ENCODE measurements around the gene ABAT.

Gene ABAT

GRCh38 chr16:8808009-8808408 is 133.6 kb downstream of the ABAT start:
- no peak for DNase-seq (ENCODE audit: low read depth in 1 of 2, low spot score in 1 of 2)

DNA sequence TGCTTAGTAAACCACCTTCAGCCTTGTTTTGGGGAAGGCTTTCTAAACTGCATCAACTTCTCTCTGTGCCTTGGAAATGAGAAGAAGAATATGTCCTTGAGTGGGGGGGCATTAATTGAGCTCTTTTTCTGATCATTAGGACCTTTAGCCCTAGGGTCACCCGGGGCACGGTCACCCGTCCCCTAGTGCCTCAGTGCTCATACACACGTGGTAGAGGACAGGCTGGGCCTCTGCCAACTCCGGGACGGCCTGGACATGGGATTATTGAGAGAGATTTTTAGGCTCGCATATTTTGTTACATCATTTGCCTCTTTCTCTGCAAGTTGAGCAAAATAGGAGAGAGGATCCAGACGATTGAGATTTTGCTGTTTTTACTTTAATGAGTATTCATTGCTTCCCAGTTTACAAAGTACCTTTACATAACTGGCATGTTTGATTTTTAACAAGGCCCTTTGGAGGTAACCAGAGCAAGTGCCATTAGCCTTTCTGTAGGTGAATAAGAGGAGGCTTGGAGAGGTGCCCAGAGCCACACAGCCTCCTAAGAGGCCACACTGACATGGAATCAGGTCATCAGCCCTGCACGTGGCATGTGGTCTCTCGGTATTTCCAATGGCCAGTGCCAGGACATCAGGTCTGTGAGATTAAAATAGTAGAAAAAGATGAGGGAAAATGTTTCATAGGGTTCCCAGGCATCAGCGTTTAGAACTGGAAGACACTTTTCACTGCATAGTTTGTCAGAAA is 134.4 kb downstream of the ABAT start:
- DNase-seq (ENCODE audit: low read depth in 1 of 2, low spot score in 1 of 2), result no peak

DNA sequence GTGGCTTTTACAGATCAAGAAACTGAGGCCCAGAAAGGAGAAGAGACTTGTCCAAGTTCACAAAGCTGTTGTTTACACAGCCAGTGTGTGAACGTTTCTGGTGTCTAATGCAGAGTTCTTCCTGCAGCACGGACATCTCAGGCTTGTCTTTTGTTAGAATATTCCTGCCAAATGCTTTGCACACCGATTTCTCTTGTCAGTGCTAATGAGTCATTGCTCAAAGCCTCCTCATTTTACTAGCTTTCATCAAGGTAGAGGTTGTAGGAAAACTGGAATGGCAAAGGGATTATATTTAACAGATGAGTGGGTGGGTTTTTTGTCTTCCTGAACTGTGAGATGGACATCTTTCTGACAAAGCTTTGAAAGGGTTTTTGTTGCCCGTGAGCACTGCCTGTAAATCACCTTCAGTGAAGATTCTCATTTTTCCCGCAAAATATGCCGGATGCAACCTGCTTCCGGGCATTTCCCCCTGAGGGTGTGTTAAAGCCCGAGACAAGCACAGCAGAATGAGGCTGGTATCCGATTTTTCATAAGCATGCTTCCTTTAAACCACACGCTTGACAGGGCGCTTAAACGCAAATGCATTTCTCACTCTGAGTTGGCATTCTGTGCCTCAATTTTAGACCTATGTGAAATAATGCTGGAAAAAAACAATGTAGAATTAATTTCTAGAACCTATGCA is 137.9 kb downstream of the ABAT start:
- DNase-seq (ENCODE audit: low read depth in 1 of 2, low spot score in 1 of 2), result no peak

DNA sequence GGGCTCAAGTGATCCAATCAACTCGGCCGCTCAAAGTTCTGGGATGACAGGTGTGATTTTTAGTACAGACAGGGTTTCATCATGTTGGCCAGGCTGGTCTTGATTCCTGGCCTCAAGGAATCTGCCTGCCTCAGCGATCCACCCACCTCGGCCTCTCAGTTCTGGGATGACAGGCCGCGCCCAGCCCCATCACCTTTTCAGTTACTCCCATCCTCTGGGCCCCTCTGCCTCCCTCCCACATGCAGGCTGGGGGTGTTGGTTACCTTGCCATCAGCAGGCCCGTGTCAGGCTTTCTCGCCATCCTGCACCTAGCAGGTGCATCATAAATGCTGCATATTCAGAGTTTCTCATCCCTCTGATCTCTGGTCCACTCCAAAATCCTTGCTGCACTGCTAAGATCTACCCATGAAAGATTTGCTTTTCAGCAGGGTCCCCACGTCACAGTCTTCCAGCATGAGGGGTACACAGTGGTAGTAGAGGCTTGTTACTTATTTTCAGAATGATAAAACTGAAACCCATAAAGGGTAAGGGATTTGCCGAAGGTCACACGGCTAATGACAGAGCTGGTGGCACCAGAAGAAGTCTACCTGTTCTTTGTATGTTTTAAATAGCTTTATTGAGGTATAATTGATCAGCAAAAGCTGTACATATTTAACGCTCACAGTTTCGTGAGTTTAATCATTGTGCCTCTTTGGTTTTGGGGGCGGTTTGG is 139.8 kb downstream of the ABAT start:
- no peak for DNase-seq (ENCODE audit: low read depth in 1 of 2, low spot score in 1 of 2)

DNA sequence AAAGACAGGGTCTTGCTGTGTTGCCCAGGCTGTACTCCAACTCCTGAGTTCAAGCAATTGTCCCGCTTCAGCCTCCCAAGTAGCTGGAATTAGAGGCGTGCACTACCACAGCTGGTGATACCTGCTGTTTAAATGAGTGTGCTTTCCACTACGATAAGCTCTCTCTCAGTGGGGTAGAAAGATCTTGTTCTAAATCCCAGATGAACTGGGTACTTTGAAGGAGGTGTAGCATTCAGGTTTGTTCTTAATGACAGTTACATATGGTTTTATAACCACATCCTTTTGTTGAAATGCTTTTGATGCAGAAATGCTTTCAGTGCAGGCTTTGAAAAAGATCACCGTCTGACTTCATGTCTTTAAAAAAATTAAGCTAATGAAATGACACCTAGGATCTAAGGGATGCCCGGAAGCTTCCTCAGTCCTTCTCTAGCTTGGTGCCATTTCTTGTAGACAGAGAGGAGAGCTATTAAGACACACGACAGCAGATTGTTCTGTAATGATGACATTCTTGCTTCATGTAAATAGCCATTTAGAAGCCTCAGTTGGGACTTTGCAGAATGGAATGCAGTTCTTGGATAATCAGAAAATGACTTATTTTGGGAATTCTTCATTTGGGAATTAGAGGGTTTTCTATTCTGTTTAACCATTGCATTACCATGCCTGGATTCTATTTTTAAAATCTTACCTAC is 142.7 kb downstream of the ABAT start:
- DNase-seq (ENCODE audit: low read depth in 1 of 2, low spot score in 1 of 2), result no peak

- DNase-seq (ENCODE audit: low read depth in 1 of 2, low spot score in 1 of 2), result no peak
These were observed 144.3 kb downstream of the ABAT start for GRCh38 chr16:8818504-8819270.

DNA sequence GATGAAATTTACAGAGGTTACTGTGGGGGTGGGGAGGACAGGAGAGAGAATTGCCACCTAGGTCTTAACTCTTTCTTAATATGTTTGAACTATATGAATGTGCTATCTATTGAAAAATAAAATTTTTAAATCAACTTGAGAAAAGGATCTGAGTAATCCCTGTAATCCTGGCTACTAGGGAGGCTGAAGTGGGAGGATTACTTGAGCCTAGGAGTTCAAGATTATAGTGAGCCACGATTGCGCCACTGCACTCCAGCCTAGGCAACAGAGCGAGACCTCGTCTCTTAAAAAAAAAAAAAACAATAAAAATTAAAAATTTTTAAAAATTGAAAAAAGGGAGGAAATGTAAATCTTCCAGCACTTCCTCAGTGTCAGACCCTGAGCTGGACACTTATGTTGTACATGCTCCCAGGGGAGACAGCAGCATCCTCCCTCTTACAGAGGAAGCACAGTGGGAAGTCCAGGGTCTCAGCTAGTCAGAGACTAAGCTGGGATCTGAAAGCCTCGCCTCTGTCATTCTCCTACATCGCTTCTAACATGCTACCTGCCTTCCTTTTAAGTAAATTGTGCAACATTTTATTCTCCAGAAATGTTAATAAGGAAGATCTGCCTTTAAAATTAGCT is 145.1 kb downstream of the ABAT start:
- DNase-seq (ENCODE audit: low read depth in 1 of 2, low spot score in 1 of 2), result no peak

GRCh38 chr16:8822403-8822802 is 148.0 kb downstream of the ABAT start:
- DNase-seq (ENCODE audit: low read depth in 1 of 2, low spot score in 1 of 2), result no peak

- DNase-seq (ENCODE audit: low read depth in 1 of 2, low spot score in 1 of 2), result no peak
These were observed 152.0 kb downstream of the ABAT start for GRCh38 chr16:8826278-8826879.

DNA sequence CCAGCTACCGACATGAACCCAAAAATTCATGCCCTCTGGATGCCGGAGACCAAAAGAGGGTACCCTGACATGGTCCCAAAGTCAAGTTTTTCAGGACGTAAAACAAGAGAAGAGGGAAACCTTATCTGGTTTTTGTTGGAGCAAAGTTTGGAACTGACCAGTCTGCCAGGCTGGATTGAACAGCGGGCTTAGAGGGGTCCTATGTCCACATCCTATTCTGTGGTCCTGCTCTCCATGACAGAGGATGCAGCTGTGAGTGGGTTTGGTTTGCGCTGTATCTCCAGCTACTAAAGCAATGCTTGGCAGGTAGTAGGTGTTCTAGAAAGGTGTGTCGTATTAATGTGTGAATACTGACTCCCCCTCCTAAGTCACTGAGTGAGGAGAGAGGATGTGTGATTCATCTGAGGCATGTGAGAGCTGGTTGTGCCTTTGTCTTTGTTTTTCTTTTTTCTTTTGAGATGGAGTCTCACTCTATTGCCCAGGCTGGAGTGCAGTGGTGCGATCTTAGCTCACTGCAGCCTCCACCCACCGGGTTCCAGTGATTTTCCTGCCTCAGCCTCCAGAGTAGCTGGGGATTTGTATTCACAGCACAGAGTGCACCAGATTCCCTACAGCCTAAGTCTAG is 154.2 kb downstream of the ABAT start:
- DNase-seq (ENCODE audit: low read depth in 1 of 2, low spot score in 1 of 2), result no peak

- DNase-seq (ENCODE audit: low read depth in 1 of 2, low spot score in 1 of 2), result no peak
These were observed 157.0 kb downstream of the ABAT start for GRCh38 chr16:8831450-8831849.

- DNase-seq (ENCODE audit: low read depth in 1 of 2, low spot score in 1 of 2), result no peak
These were observed 157.7 kb downstream of the ABAT start for GRCh38 chr16:8831871-8832716.

- DNase-seq (ENCODE audit: low read depth in 1 of 2, low spot score in 1 of 2), result no peak
These were observed 158.3 kb downstream of the ABAT start for GRCh38 chr16:8832717-8833105.
